ENCODE measurements around the gene RTKN2. TPM values are rescaled to one million over a fixed set of nuclear protein-coding genes. Genes with fewer than 3 reads are reported as not detected.

RTKN2 gene
- total and polyA plus RNA-seq, 9 donors, result 2.4 to 5.6 (median 4.1) TPM

Other genes with a start within 250 kb of the RTKN2 start
- 0.13 TPM for gene ZNF365, start 105.5 kb upstream of the RTKN2 start, total RNA-seq
- gene ZNF365, start 105.5 kb upstream of the RTKN2 start, polyA plus RNA-seq (ENCODE audit: insufficient read depth in 1 of 8, insufficient read length in 8 of 8, low replicate concordance in 1 of 8), result under 1 TPM; 0.05 to 0.30 (median 0.17) TPM

Measured in muscle of leg (tissue), 9 donors.